ENCODE data around the gene APCDD1L.

Gene APCDD1L

GRCh38 chr20:58492074-58492718, 23.0 kb downstream of the APCDD1L start:
- peak; percentile 9 for DNase-seq (ENCODE audit: low spot score)

- DNase-seq (ENCODE audit: low spot score), result no peak
Measured at GRCh38 chr20:58486207-58486606, 29.0 kb downstream of the APCDD1L start.

- DNase-seq (ENCODE audit: low spot score), result no peak
Measured at GRCh38 chr20:58485393-58485792, 29.8 kb downstream of the APCDD1L start.

GRCh38 chr20:58483470-58483869, 31.7 kb downstream of the APCDD1L start:
- no peak for DNase-seq (ENCODE audit: low spot score)

- DNase-seq (ENCODE audit: low spot score), result no peak
Measured at GRCh38 chr20:58483051-58483450, 32.1 kb downstream of the APCDD1L start.

- DNase-seq (ENCODE audit: low spot score), result no peak
Measured at GRCh38 chr20:58482416-58482815, 32.8 kb downstream of the APCDD1L start.

- peak; percentile 45 for DNase-seq (ENCODE audit: low spot score)
Measured at GRCh38 chr20:58481481-58482021, 33.6 kb downstream of the APCDD1L start.

GRCh38 chr20:58480551-58481336, 34.5 kb downstream of the APCDD1L start:
- no peak for DNase-seq (ENCODE audit: low spot score)

- no peak for DNase-seq (ENCODE audit: low spot score)
Measured at GRCh38 chr20:58479726-58480440, 35.3 kb downstream of the APCDD1L start.

- no peak for DNase-seq (ENCODE audit: low spot score)
Measured at GRCh38 chr20:58478141-58478805, 36.9 kb downstream of the APCDD1L start.

GRCh38 chr20:58475466-58475865, 39.7 kb downstream of the APCDD1L start:
- DNase-seq (ENCODE audit: low spot score), result no peak

- DNase-seq (ENCODE audit: low spot score), result no peak
Measured at GRCh38 chr20:58473453-58474425, 41.5 kb downstream of the APCDD1L start.

GRCh38 chr20:58472273-58473018, 42.8 kb downstream of the APCDD1L start:
- no peak for DNase-seq (ENCODE audit: low spot score)

GRCh38 chr20:58471193-58472164, 43.7 kb downstream of the APCDD1L start:
- DNase-seq (ENCODE audit: low spot score), result no peak

- no peak for DNase-seq (ENCODE audit: low spot score)
Measured at GRCh38 chr20:58470336-58471192, 44.6 kb downstream of the APCDD1L start.

- DNase-seq (ENCODE audit: low spot score), result no peak
Measured at GRCh38 chr20:58469616-58470015, 45.6 kb downstream of the APCDD1L start.

- DNase-seq (ENCODE audit: low spot score), result no peak
Measured at GRCh38 chr20:58467572-58468527, 47.3 kb downstream of the APCDD1L start.

All from NAMALWA (cell line).